Measurements from ENCODE around the gene KRTAP5-6.

Gene KRTAP5-6

GRCh38 chr11:1733716-1734640, 37.0 kb downstream of the KRTAP5-6 start:
- DNase-seq (ENCODE audit: low read depth in 2 of 2), result no peak

GRCh38 chr11:1734641-1735081, 37.7 kb downstream of the KRTAP5-6 start:
- no peak for DNase-seq (ENCODE audit: low read depth in 2 of 2)

GRCh38 chr11:1735271-1735670, 38.3 kb downstream of the KRTAP5-6 start:
- DNase-seq (ENCODE audit: low read depth in 2 of 2), result no peak

- DNase-seq (ENCODE audit: low read depth in 2 of 2), result no peak
These were observed 39.5 kb downstream of the KRTAP5-6 start for GRCh38 chr11:1736447-1736992.

GRCh38 chr11:1737080-1737757, 40.2 kb downstream of the KRTAP5-6 start:
- no peak for DNase-seq (ENCODE audit: low read depth in 2 of 2)

- no peak for DNase-seq (ENCODE audit: low read depth in 2 of 2)
These were observed 41.4 kb downstream of the KRTAP5-6 start for GRCh38 chr11:1738380-1738779.

- DNase-seq (ENCODE audit: low read depth in 2 of 2), result no peak
These were observed 42.6 kb downstream of the KRTAP5-6 start for GRCh38 chr11:1739576-1739975.

GRCh38 chr11:1740786-1741530, 44.0 kb downstream of the KRTAP5-6 start:
- DNase-seq (ENCODE audit: low read depth in 2 of 2), result no peak

GRCh38 chr11:1741741-1742140, 44.7 kb downstream of the KRTAP5-6 start:
- no peak for DNase-seq (ENCODE audit: low read depth in 2 of 2)

- DNase-seq (ENCODE audit: low read depth in 2 of 2), result no peak
These were observed 45.4 kb downstream of the KRTAP5-6 start for GRCh38 chr11:1742371-1742770.

- no peak for DNase-seq (ENCODE audit: low read depth in 2 of 2)
These were observed 46.0 kb downstream of the KRTAP5-6 start for GRCh38 chr11:1742869-1743584.

- DNase-seq (ENCODE audit: low read depth in 2 of 2), result no peak
These were observed 46.7 kb downstream of the KRTAP5-6 start for GRCh38 chr11:1743585-1744136.

GRCh38 chr11:1744137-1744886, 47.3 kb downstream of the KRTAP5-6 start:
- DNase-seq (ENCODE audit: low read depth in 2 of 2), result no peak

- DNase-seq (ENCODE audit: low read depth in 2 of 2), result no peak
These were observed 48.1 kb downstream of the KRTAP5-6 start for GRCh38 chr11:1744891-1745700.

- no peak for DNase-seq (ENCODE audit: low read depth in 2 of 2)
These were observed 48.8 kb downstream of the KRTAP5-6 start for GRCh38 chr11:1745701-1746320.

- DNase-seq (ENCODE audit: low read depth in 2 of 2), result no peak
These were observed 49.5 kb downstream of the KRTAP5-6 start for GRCh38 chr11:1746511-1746931.

- DNase-seq (ENCODE audit: low read depth in 2 of 2), result no peak
These were observed 50.2 kb downstream of the KRTAP5-6 start for GRCh38 chr11:1746956-1747752.

All from activated CD4-positive, alpha-beta T cell treated with anti-CD3 and anti-CD28 coated beads for 24 hours (primary cell).